ENCODE measurements around the gene TUG1. TPM values are rescaled to one million over a fixed set of nuclear protein-coding genes. Genes with fewer than 3 reads are reported as not detected.
A peak's percentile ranks its signal among the peaks of the same experiment; 100 is the strongest.

TUG1 gene
- total RNA-seq, 2 experiments from 2014 or later: 67.3 to 72.3 TPM

DNA sequence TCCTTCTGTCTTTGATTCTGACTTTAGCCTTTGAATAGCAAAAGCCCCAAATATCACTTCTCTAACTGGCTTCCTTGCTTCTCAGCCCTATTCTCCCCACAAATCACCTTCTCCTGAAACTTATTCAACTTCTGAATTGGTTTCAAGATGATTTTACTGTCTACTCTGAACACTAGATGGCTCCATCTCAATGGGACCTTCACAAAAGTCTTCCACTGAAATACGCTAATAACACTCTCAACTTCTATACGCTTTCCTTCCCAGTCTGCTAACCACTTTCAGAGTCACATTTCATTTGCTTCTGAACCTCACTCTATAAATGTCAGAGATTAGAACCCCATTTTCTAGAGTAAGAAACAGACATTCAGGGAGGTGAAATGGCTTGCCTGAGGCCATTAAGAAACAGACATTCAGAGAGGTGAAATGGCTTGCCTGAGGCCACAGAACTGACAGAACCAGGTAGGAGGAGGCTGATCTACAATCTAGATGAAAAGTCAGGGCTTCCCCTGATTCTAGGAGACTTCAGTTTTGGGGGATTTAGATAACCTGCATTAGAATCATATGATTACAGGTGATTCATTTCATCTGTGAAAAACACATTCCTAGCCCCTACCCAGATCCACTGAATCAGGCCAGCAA lies 21.1 kb upstream of the TUG1 start:
- CTCF ChIA-PET: interaction anchor here (0.8 to 2.8 kb wide), 7 partner anchors 18 to 137 kb away, joined by 3 to 37 read pairs (median 3); partner anchors contain the start of genes MORC2 and TUG1
- Mint-ChIP-seq H3K4me3 (no peak overlapping the region), H3K4me1 (ENCODE audit: low read depth) (peaks cover 55% of the 10 kb centered on the region), H3K36me3 (ENCODE audit: low read depth) (peaks cover 62% of the 10 kb centered on the region), H3K27me3 (ENCODE audit: low read depth) (no peaks in the 10 kb centered on the region), H3K9me3 (ENCODE audit: insufficient read depth) (no peaks in the 10 kb centered on the region), H3K27ac (no peak overlapping the region)
- ATAC-seq: no peak
- DNase-seq: no peak
- POLR2A ChIA-PET: no interaction called here

- Mint-ChIP-seq H3K27me3 (ENCODE audit: low read depth) (no peaks in the 10 kb centered on the region), H3K27ac (no peak overlapping the region), H3K36me3 (ENCODE audit: low read depth) (peaks cover 57% of the 10 kb centered on the region), H3K4me1 (ENCODE audit: low read depth) (peaks cover 46% of the 10 kb centered on the region), H3K9me3 (ENCODE audit: insufficient read depth) (no peaks in the 10 kb centered on the region), H3K4me3 (no peak overlapping the region)
- ChIA-PET POLR2A (no interaction called here), CTCF (interaction anchor here (0.8 to 1.7 kb wide), 5 partner anchors 17 to 136 kb away, joined by 3 to 4 read pairs (median 3); no protein-coding TSS in a partner anchor)
- no peak for DNase-seq
- no peak for ATAC-seq
These were observed 20.1 kb upstream of the TUG1 start for GRCh38 chr22:30948930-30949342.

- Mint-ChIP-seq H3K9me3 (ENCODE audit: insufficient read depth) (no peaks in the 10 kb centered on the region), H3K36me3 (ENCODE audit: low read depth) (peaks cover 54% of the 10 kb centered on the region), H3K4me3 (no peak overlapping the region), H3K4me1 (ENCODE audit: low read depth) (peaks cover 36% of the 10 kb centered on the region), H3K27ac (no peak overlapping the region), H3K27me3 (ENCODE audit: low read depth) (no peaks in the 10 kb centered on the region)
- ATAC-seq: no peak
- CTCF ChIA-PET: interaction anchor here (0.6 to 2.9 kb wide), 4 partner anchors 65 to 280 kb away, joined by 3 to 14 read pairs (median 4); no protein-coding TSS in a partner anchor
- POLR2A ChIA-PET: interaction anchor here (0.6 to 0.9 kb wide), 2 partner anchors 18 to 28 kb away, joined by 3 read pairs; partner anchors contain the start of gene MORC2
- DNase-seq: no peak
These were observed 19.0 kb upstream of the TUG1 start for GRCh38 chr22:30949934-30950660.

GRCh38 chr22:30953206-30953605 lies 15.9 kb upstream of the TUG1 start:
- no peak overlapping the region for H3K4me3 Mint-ChIP-seq
- ChIA-PET CTCF (interaction anchor here (0.9 kb wide), 1 partner anchor 129 kb away, joined by 3 read pairs; no protein-coding TSS in a partner anchor), POLR2A (interaction anchor here (0.8 to 1.1 kb wide), 3 partner anchors 12 to 132 kb away, joined by 3 to 5 read pairs (median 3); partner anchors contain the start of genes MORC2 and TUG1)
- ATAC-seq: no peak
- no peak for DNase-seq
- H3K27ac Mint-ChIP-seq: no peak overlapping the region
- no peaks in the 10 kb centered on the region for H3K9me3 Mint-ChIP-seq (ENCODE audit: insufficient read depth)
- peaks cover 27% of the 10 kb centered on the region for H3K4me1 Mint-ChIP-seq (ENCODE audit: low read depth)
- peaks cover 57% of the 10 kb centered on the region for H3K36me3 Mint-ChIP-seq (ENCODE audit: low read depth)
- no peaks in the 10 kb centered on the region for H3K27me3 Mint-ChIP-seq (ENCODE audit: low read depth)

DNA sequence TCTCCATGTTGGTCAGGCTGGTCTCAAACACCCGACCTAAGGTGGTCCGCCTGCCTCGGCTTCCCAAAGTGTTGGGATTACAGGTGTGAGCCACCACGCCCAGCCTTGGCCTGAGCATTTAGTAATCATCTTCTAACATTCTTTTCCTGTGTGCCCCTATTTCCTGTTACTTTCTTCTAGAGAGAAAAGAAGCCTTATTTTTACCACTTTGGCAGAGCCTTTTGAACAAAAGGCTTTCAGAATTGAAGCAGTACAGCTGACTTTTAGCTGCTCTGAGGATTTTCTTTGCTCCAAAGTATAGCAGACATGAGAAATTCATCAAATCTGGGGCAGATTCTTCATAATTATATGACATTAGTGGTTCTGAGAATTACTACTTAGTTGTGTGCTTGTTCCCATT lies 13.9 kb upstream of the TUG1 start:
- no peaks in the 10 kb centered on the region for H3K9me3 Mint-ChIP-seq (ENCODE audit: insufficient read depth)
- ATAC-seq: no peak
- no peak overlapping the region for H3K4me3 Mint-ChIP-seq
- no peak for DNase-seq
- CTCF ChIA-PET: no interaction called here
- H3K27me3 Mint-ChIP-seq (ENCODE audit: low read depth): no peaks in the 10 kb centered on the region
- POLR2A ChIA-PET: interaction anchor here (1.3 kb wide), 1 partner anchor 14 kb away, joined by 5 read pairs; the partner anchor contains the start of gene TUG1
- peak overlapping the region; percentile 64 for H3K27ac Mint-ChIP-seq
- H3K36me3 Mint-ChIP-seq (ENCODE audit: low read depth): peaks cover 47% of the 10 kb centered on the region
- peaks cover 30% of the 10 kb centered on the region for H3K4me1 Mint-ChIP-seq (ENCODE audit: low read depth)

GRCh38 chr22:30964858-30965257 lies 4.2 kb upstream of the TUG1 start:
- ChIA-PET CTCF (interaction anchor here (2.6 kb wide), 1 partner anchor 19 kb away, joined by 13 read pairs; no protein-coding TSS in a partner anchor), POLR2A (no interaction called here)
- Mint-ChIP-seq H3K27me3 (ENCODE audit: low read depth) (no peaks in the 10 kb centered on the region), H3K9me3 (ENCODE audit: insufficient read depth) (peaks cover 9% of the 10 kb centered on the region), H3K36me3 (ENCODE audit: low read depth) (peaks cover 47% of the 10 kb centered on the region), H3K4me3 (no peak overlapping the region), H3K4me1 (ENCODE audit: low read depth) (peaks cover 38% of the 10 kb centered on the region), H3K27ac (no peak overlapping the region)
- ATAC-seq: no peak
- no peak for DNase-seq

- CTCF ChIA-PET: interaction anchor here (0.7 to 3.3 kb wide), 13 partner anchors 10 to 362 kb away, joined by 3 to 30 read pairs (median 3); partner anchors contain the start of genes SELENOM and SMTN
- H3K4me1 Mint-ChIP-seq (ENCODE audit: low read depth): peaks cover 60% of the 10 kb centered on the region
- peaks cover 37% of the 10 kb centered on the region for H3K9me3 Mint-ChIP-seq (ENCODE audit: insufficient read depth)
- H3K27me3 Mint-ChIP-seq (ENCODE audit: low read depth): no peaks in the 10 kb centered on the region
- peak within 1 kb of the TSS; percentile 89 for H3K4me3 Mint-ChIP-seq
- ATAC-seq (no peak), DNase-seq (no peak)
- H3K27ac Mint-ChIP-seq: peak within 1 kb of the TSS; percentile 99
- peaks cover 78% of the 10 kb centered on the region for H3K36me3 Mint-ChIP-seq (ENCODE audit: low read depth)
- POLR2A ChIA-PET: interaction anchor here (0.6 to 2.9 kb wide), 17 partner anchors 10 to 378 kb away, joined by 3 to 26 read pairs (median 5); partner anchors contain the start of genes PATZ1, PIK3IP1 and SMTN
These were observed 796 bp upstream of the TUG1 start, which contains the start of gene MORC2 for GRCh38 chr22:30968015-30968923. Gene MORC2 (minus strand): TSS chr22:30968774. CDS start chr22:30967889, 885 bp downstream.

- peak overlapping the region; percentile 89 for H3K4me3 Mint-ChIP-seq
- peaks cover 85% of the 10 kb centered on the region for H3K36me3 Mint-ChIP-seq (ENCODE audit: low read depth)
- ChIA-PET CTCF (interaction anchor here (0.9 to 3.3 kb wide), 10 partner anchors 10 to 320 kb away, joined by 3 to 30 read pairs (median 6); partner anchors contain the start of gene SMTN), POLR2A (interaction anchor here (0.6 to 2.9 kb wide), 21 partner anchors 9 to 377 kb away, joined by 3 to 26 read pairs (median 5); partner anchors contain the start of genes PATZ1, PIK3IP1 and SMTN)
- ATAC-seq: peak; percentile 36
- H3K4me1 Mint-ChIP-seq (ENCODE audit: low read depth): peaks cover 58% of the 10 kb centered on the region
- DNase-seq: peak; percentile 62
- H3K9me3 Mint-ChIP-seq (ENCODE audit: insufficient read depth): peaks cover 45% of the 10 kb centered on the region
- peak overlapping the region; percentile 99 for H3K27ac Mint-ChIP-seq
- H3K27me3 Mint-ChIP-seq (ENCODE audit: low read depth): no peaks in the 10 kb centered on the region
These were observed 679 bp downstream of the TUG1 start for GRCh38 chr22:30969532-30970355.

GRCh38 chr22:30970356-30970746 lies 1.3 kb downstream of the TUG1 start:
- peaks cover 86% of the 10 kb centered on the region for H3K36me3 Mint-ChIP-seq (ENCODE audit: low read depth)
- no peaks in the 10 kb centered on the region for H3K27me3 Mint-ChIP-seq (ENCODE audit: low read depth)
- H3K4me1 Mint-ChIP-seq (ENCODE audit: low read depth): peaks cover 54% of the 10 kb centered on the region
- ChIA-PET POLR2A (interaction anchor here (0.7 to 2.9 kb wide), 7 partner anchors 8 to 320 kb away, joined by 5 to 26 read pairs (median 18); no protein-coding TSS in a partner anchor), CTCF (interaction anchor here (0.9 to 3.3 kb wide), 5 partner anchors 9 to 320 kb away, joined by 3 to 30 read pairs (median 5); partner anchors contain the start of gene SMTN)
- ATAC-seq: no peak
- no peak for DNase-seq
- peaks cover 45% of the 10 kb centered on the region for H3K9me3 Mint-ChIP-seq (ENCODE audit: insufficient read depth)
- peak overlapping the region; percentile 89 for H3K4me3 Mint-ChIP-seq
- H3K27ac Mint-ChIP-seq: peak overlapping the region; percentile 99

DNA sequence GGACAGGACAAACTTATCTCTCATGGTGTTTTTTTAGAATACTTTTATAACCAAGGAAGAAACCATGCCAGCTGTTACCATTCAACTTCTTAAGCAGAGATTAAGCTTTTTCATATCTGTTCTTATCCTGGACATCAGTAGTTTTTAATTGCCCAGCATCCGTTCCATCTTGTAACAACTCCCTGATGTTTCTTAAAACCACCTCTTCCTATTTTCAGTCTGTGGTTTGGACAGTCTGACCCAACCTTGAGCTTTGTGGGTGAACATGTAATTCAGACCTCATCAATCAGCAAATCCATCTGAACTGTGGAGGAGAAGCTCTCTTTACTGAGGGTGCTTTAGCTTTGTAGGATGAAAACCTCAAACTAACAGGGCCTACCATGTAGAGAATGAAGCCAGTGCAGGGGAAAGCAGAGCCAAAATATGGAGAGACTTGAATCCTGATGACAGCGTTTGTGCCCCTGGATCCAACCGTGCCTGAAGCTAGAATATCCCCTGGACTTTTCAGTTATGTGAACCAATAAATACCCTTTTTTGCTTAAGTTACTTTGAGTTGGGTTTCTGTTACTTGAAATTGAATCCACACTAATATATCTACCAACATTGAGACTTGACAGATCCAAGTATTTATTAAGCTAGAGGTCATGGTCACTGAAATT lies 9.4 kb downstream of the TUG1 start:
- DNase-seq (no peak), ATAC-seq (no peak)
- POLR2A ChIA-PET: interaction anchor here (3.4 kb wide), 1 partner anchor 9 kb away, joined by 18 read pairs; the partner anchor contains the start of genes MORC2 and TUG1
- peaks cover 62% of the 10 kb centered on the region for H3K36me3 Mint-ChIP-seq (ENCODE audit: low read depth)
- no peak overlapping the region for H3K27ac Mint-ChIP-seq
- peaks cover 22% of the 10 kb centered on the region for H3K4me1 Mint-ChIP-seq (ENCODE audit: low read depth)
- no peak overlapping the region for H3K4me3 Mint-ChIP-seq
- H3K27me3 Mint-ChIP-seq (ENCODE audit: low read depth): no peaks in the 10 kb centered on the region
- CTCF ChIA-PET: interaction anchor here (0.9 to 3.1 kb wide), 4 partner anchors 9 to 105 kb away, joined by 3 to 19 read pairs (median 4); partner anchors contain the start of genes MORC2 and TUG1
- peaks cover 43% of the 10 kb centered on the region for H3K9me3 Mint-ChIP-seq (ENCODE audit: insufficient read depth)

Data from activated CD8-positive, alpha-beta T cell treated with anti-CD3 and anti-CD28 coated beads, Interleukin-2, amount 10 ng/mL, durations not matched to agents 7 days and 5 days (primary cell).